Measurements from ENCODE around the gene ERCC3.

DNA sequence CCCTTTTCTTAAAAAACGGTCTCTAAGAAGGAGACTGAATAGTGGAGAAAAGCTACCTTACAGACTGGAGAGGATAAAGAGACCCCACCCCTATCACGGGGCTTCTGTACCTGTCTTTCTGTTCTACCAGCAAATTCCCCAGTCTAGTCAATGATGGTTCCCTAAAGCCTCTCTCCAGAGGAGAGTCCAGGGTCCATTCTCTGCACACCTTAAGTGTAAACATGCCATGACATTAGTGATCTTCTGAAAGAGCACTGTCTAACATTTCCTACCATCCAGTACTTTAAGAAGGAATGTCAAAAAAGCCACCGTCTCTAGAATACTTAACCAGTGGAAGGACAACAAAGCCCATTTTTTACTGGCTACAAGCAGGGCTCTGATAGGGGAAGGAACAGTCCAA, 17.0 kb upstream of the ERCC3 start:
- TF ChIP-seq NR2C2 (CRISPR knock-in tag; IDR thresholded peaks at IDR 0.05) (no peak), JUN (CRISPR knock-in tag; IDR thresholded peaks at IDR 0.05) (no peak), ELF4 (CRISPR knock-in tag; IDR thresholded peaks at IDR 0.05; ENCODE audit: low read depth) (no peak), ZNF416 (CRISPR knock-in tag; IDR thresholded peaks at IDR 0.05) (no peak), TEAD4 (CRISPR knock-in tag; IDR thresholded peaks at IDR 0.05) (no peak), SP1 (CRISPR knock-in tag; conservative IDR thresholded peaks at IDR 0.05) (no peak), TCF7 (CRISPR knock-in tag; IDR thresholded peaks at IDR 0.05; ENCODE audit: low read depth) (no peak), ZNF423 (CRISPR knock-in tag; IDR thresholded peaks at IDR 0.05) (no peak), CREB1 (CRISPR knock-in tag; IDR thresholded peaks at IDR 0.05) (no peak)
- TF ChIP-seq, protein P1, sequence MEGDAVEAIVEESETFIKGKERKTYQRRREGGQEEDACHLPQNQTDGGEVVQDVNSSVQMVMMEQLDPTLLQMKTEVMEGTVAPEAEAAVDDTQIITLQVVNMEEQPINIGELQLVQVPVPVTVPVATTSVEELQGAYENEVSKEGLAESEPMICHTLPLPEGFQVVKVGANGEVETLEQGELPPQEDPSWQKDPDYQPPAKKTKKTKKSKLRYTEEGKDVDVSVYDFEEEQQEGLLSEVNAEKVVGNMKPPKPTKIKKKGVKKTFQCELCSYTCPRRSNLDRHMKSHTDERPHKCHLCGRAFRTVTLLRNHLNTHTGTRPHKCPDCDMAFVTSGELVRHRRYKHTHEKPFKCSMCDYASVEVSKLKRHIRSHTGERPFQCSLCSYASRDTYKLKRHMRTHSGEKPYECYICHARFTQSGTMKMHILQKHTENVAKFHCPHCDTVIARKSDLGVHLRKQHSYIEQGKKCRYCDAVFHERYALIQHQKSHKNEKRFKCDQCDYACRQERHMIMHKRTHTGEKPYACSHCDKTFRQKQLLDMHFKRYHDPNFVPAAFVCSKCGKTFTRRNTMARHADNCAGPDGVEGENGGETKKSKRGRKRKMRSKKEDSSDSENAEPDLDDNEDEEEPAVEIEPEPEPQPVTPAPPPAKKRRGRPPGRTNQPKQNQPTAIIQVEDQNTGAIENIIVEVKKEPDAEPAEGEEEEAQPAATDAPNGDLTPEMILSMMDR (IDR thresholded peaks at IDR 0.05), result no peak
- TF ChIP-seq, protein P2, sequence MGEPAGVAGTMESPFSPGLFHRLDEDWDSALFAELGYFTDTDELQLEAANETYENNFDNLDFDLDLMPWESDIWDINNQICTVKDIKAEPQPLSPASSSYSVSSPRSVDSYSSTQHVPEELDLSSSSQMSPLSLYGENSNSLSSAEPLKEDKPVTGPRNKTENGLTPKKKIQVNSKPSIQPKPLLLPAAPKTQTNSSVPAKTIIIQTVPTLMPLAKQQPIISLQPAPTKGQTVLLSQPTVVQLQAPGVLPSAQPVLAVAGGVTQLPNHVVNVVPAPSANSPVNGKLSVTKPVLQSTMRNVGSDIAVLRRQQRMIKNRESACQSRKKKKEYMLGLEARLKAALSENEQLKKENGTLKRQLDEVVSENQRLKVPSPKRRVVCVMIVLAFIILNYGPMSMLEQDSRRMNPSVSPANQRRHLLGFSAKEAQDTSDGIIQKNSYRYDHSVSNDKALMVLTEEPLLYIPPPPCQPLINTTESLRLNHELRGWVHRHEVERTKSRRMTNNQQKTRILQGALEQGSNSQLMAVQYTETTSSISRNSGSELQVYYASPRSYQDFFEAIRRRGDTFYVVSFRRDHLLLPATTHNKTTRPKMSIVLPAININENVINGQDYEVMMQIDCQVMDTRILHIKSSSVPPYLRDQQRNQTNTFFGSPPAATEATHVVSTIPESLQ (CRISPR knock-in tag; IDR thresholded peaks at IDR 0.05), result no peak
- TF ChIP-seq, protein P3, sequence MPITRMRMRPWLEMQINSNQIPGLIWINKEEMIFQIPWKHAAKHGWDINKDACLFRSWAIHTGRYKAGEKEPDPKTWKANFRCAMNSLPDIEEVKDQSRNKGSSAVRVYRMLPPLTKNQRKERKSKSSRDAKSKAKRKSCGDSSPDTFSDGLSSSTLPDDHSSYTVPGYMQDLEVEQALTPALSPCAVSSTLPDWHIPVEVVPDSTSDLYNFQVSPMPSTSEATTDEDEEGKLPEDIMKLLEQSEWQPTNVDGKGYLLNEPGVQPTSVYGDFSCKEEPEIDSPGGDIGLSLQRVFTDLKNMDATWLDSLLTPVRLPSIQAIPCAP (CRISPR knock-in tag; IDR thresholded peaks at IDR 0.05), result no peak
- TF ChIP-seq, protein P4, sequence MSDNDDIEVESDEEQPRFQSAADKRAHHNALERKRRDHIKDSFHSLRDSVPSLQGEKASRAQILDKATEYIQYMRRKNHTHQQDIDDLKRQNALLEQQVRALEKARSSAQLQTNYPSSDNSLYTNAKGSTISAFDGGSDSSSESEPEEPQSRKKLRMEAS (CRISPR knock-in tag; IDR thresholded peaks at IDR 0.05), result no peak
- TF ChIP-seq, protein P5, sequence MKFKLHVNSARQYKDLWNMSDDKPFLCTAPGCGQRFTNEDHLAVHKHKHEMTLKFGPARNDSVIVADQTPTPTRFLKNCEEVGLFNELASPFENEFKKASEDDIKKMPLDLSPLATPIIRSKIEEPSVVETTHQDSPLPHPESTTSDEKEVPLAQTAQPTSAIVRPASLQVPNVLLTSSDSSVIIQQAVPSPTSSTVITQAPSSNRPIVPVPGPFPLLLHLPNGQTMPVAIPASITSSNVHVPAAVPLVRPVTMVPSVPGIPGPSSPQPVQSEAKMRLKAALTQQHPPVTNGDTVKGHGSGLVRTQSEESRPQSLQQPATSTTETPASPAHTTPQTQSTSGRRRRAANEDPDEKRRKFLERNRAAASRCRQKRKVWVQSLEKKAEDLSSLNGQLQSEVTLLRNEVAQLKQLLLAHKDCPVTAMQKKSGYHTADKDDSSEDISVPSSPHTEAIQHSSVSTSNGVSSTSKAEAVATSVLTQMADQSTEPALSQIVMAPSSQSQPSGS (CRISPR knock-in tag; IDR thresholded peaks at IDR 0.05; ENCODE audit: borderline replicate concordance, low read depth), result no peak
